Activated CD4-positive, alpha-beta T cell treated with anti-CD3 and anti-CD28 coated beads, Interleukin-2, amount 50 U/mL, for 4 hours (primary cell): ENCODE results near the gene CNST.

Experiments used
- DNase-seq, 2 experiments: peaks; one replicate each; pipeline ENCODE4 v3.0.0-alpha.2; 2020

CNST gene

GRCh38 chr1:246566128-246566812, at the start of gene CNST, which contains the start of gene TFB2M:
CNST (plus strand) TSS chr1:246566456; CDS start chr1:246591563, 25,107 bp downstream.
TFB2M (minus strand) TSS chr1:246566261; CDS start chr1:246566138, 123 bp downstream.
- DNase-seq, result peak; percentile 82 to 86

- DNase-seq, result no peak
Measured at GRCh38 chr1:246517391-246517790, 48.9 kb upstream of the CNST start.

DNA sequence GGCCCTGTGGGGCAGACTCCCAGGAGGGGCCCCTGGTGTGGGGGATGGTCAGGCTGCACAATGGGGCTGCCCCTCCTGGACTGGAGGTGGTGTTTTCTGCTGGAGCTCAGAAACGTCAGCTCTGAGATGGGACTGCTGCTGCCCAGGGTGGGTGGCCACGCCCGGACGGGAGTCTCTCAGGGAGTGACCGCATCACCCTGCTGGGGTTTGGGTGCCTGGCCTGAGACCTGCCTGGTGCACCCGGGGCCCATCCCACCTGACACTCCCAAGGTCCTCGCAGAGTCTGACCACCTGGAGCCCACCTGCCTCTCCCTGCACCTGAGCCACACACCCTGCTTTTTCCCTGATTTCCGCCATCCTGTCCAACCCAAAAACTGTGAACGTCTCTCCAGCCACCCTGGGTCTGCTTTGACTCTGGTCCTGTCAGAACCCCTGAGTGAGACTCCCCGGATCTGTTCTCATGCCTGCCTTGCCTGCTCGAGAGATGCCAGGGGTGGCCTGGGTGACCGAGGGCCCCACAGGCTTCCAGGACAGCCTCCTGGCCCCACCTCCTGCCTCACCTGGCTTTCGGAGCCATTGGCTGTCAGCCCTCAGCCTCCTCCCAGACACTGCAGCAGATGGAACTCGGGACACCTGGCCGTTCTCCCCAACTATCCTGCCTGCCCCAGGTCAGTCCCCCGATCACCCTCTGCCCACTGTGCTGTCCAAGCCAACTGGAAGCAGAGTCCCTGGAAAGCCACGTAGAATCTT, 47.6 kb upstream of the CNST start:
- DNase-seq, result no peak

DNA sequence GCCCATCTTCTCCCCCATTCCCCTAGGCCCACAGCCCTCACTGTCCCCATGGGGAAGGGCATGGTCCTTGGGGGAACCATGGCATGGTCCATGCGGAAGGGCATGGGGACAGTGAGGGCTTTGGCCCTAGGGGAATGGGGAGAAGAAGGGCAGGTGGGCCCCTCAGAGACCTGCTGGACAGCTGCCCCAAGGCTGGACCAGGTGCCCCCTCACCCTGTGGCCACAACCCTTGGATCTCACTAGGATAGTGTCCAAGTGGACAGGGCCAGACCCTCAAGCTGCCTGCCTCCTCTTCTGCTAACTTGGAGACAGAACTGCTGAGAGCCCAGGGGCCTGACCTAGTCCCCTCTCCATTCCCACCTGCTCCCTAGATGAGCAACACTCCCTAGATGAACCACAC, 46.7 kb upstream of the CNST start:
- no peak for DNase-seq

DNA sequence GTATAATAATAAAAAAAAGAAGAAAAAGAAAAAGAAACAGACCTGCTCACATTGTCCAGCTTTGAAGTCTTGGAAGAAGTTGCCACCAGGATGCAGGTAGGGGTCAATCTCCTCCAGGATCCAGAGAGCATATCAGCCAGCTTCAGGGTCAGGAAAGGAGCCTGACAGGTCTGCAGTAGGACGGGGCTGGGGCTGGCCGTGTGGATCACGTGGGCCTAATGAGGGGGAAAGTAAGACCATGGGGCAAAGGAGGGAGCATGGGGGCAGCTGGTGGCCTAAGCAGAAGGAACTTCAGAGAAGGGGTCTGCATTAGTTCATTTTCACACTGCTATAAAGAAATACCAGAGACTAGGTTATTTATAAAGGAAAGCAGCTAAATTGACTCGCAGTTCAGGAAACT, 39.9 kb upstream of the CNST start:
- DNase-seq, result no peak

GRCh38 chr1:246526915-246527314, 39.3 kb upstream of the CNST start:
- DNase-seq, result no peak

DNA sequence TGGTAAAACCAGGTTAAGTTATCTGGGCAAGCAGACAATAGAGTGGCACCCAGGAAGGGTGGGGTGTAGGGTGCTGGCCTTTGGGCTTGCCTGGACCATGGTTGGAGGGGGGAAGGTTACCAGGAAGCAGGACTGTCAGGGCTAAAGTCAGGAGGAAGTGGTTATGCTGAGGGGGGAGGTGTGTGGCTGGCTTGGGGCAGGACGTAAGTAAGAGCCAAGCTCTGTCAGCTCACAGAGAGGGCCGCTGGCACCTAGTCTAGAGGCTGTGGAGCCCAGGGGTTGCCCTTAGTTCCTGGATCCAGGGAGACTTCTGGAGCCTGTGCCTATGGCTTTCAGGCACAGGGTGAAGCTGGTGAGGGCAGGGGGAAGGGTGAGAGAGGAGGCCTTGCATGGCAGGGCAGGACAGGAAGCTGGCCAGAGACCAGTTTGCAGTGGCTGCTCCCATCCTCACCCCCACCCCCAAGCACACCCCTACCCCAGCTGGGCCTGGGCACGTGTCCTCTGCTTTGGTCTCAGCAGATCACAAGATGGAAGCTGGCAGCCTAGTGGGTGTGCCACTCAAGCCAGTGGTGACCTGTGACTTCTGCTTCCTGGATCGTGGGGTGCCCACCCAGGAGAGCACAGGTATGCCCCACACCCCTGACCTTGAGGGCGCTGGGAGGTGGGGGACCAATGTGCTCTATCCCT, 38.7 kb upstream of the CNST start:
- DNase-seq, result no peak

GRCh38 chr1:246528933-246529731, 37.1 kb upstream of the CNST start:
- no peak for DNase-seq

DNA sequence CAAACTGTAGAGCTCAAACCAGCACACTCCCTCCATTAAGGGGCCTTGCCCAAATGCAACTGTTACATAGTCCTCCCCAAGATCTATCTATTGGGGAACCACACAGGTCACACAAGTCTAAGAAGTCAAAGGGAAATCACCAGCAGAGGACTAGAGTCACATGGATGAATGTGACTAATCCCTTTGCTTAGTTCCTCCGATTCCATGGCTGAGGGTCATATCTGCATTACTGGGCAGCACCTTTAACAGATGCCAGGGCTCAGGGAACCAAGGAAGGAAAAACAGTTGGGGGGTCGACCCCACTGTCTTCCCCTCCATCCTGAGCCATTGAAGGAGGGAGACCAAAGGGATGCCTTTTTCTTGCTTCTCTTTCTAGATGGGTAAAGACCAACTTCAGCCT, 35.8 kb upstream of the CNST start:
- DNase-seq, result no peak

DNA sequence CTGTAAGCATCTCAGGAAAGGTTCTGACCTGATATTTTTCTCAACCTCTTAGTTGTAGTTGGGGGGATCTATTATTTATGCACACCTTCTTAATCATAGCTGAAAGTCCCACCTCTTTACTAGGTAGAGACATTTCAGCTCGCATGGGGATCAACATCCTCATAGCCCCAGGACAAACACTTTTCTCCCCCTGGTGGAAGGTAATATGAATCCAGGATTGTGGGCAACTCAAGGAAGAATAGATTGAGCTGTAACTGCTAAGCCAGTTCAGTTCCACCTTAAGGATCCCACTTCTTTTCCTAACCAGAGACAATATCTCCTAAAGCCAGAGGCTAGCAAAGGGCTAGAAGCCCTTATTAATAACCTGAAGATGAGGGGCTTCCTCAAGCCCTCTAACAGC, 33.7 kb upstream of the CNST start:
- no peak for DNase-seq

- DNase-seq, result no peak
Measured at GRCh38 chr1:246533371-246533905, 32.8 kb upstream of the CNST start.

DNA sequence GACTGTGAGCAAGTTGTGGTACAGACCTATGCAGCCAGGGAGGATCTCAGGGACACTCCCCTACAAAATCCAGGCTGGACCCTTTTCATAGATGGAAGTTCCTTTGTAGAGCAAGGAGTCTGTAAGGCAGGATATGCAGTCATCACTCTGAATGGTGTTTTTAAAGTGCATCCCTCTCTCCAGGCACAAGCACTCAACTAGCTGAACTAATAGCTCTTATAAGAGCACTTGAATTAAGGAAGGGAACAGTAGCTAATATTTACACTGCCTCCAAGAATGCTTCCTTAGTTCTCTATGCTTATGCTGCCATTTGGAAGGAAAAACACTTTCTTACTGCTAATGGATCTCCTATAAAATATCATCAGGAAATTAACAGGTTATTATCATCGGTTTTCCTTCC, 32.1 kb upstream of the CNST start:
- DNase-seq, result no peak

DNA sequence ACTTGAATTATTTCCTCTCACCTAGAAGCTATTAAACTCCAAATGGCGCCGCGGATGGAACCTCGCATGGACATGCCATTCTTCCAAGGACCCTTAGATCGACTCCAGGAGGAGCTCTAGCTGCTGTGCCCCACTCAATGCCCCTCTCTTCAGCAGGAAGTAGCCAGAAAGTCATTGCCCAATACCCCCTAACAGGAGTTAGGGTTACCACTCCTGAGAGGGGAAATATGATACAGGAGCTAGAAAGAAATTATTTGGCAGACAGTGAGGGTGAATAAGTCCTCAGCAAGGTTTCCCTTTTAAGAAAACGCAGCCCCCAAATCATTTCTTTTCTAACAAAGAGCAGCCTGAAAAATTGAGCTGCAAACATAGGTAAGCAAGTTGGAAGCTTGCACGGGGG, 28.8 kb upstream of the CNST start:
- DNase-seq, result no peak

DNA sequence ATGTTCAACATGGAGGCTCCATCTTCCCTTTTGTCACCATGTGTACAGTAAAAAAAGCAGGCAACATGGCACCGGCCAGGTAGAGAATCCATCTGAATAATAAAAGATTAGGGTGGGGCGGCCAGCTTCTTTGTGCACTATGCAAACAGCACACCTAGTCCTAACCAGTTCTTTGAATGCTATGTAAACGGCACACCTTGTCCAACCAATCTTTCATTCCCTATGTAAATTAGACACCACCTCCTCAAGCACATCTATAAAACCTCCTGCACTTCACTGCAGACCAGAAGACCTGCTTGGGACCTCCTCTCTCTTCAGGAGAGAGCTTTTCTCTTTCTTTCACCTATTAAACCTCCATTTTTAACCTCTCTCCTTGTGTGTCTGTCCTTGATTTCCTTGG, 28.4 kb upstream of the CNST start:
- DNase-seq, result no peak

DNA sequence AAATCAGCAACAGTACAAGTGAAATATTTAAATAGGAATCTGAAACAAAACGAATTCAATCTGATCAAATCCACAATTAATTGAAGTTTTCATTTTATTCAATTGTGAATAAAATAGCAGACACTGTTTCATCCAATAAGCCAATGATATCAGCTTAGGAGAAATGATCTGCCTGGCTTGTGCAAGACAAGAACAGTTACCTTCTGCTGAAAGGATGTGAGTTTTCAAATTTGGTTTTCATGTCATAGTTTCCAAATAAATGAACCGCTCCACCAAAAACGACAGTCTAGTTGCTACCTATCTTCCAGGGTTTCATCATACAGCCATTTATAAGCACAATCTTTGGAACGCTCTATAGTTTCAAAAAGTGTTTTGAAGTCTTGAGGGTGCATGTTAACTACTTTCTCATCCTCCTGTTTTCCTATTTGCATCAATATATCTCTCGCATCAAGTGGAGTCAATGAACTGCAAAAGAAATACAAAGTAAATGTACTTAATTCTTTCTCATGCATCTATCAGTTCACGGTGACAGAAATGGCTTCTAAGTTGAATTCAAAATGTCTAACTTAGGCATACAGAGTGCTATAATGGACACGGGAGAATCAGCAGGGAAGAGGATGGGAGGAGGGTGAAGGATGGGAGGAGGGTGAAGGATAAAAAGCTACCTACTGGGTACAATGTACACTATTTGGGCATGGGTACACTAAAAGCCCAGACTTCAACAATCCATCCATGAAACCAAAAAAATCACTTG, 25.3 kb upstream of the CNST start:
- no peak for DNase-seq

- DNase-seq, result no peak
Measured at GRCh38 chr1:246544001-246544400, 22.3 kb upstream of the CNST start.

DNA sequence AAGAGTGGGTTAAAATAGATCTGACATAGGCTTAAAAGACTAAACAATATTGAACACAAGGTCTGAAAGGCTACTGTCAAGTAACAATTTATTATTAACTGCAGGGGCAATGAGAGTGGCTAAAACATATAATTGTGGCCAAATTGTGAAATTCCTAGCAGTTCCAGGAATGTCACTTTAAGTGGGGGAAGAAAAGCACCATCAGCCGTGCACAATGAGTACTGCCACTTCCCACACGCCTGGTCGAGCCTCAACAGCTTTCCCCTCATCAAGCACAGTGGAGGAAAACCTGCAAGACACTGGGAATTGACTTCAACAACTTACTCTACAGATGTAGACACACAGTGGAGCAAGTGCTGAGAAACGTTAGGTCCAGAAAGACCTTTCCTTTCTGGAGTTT, 16.6 kb upstream of the CNST start:
- DNase-seq, result no peak

- DNase-seq, result no peak
Measured at GRCh38 chr1:246550402-246550801, 15.9 kb upstream of the CNST start.

GRCh38 chr1:246552110-246552509, 14.1 kb upstream of the CNST start:
- no peak for DNase-seq

DNA sequence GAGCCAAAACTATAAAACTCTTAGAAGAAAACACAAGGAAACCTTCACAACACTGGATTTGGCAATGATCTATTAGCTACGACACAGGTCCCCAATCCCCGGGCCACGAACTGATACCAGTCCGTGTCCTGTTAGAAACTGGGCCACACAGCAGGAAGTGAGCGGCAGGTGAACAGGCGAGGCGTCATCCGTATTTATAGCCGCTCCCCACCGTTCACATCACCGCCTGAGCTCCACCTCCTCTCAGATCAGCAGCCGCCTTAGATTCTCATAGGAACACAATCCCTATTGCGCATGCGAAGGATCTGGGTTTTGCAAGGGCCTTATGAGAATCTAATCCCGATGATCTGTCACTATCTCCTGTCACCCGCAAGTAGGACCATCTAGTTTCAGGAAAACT, 12.1 kb upstream of the CNST start:
- DNase-seq, result no peak

GRCh38 chr1:246558041-246558440, 8.2 kb upstream of the CNST start:
- DNase-seq, result no peak

- DNase-seq, result no peak
Measured at GRCh38 chr1:246559310-246559709, 6.9 kb upstream of the CNST start.
